HFF-Myc (cell line): ENCODE results near the gene C16orf90.

Experiments
- DNase-seq: peaks from one replicate; pipeline ENCODE4 v3.0.0-alpha.2; 2011; ENCODE audit warnings: low read depth; ENCODE audit errors: extremely low read depth
- H3K4me3 ChIP-seq: replicated peaks from 2 replicates; pipeline ENCODE4 v1.5.1; 2011; ENCODE audit warnings: low read depth, mild to moderate bottlenecking, control low read depth, low read length
- CTCF ChIP-seq: IDR thresholded peaks from 2 replicates; pipeline ENCODE4 v1.5.1; 2012; ENCODE audit warnings: mild to moderate bottlenecking, low read depth, low read length, control low read depth; ENCODE audit errors: missing control alignments

C16orf90 gene

GRCh38 chr16:3485097-3485745 is 10.1 kb downstream of the C16orf90 start:
- H3K4me3 ChIP-seq: no peak overlapping the region
- no peak for DNase-seq
- TF ChIP-seq CTCF: no peak

- no peak for DNase-seq
- TF ChIP-seq CTCF: no peak
- H3K4me3 ChIP-seq: no peak overlapping the region
These were observed 10.8 kb downstream of the C16orf90 start for GRCh38 chr16:3484318-3485096.

GRCh38 chr16:3482659-3483241 is 12.5 kb downstream of the C16orf90 start:
- no peak for TF ChIP-seq CTCF
- no peak for DNase-seq
- no peak overlapping the region for H3K4me3 ChIP-seq

DNA sequence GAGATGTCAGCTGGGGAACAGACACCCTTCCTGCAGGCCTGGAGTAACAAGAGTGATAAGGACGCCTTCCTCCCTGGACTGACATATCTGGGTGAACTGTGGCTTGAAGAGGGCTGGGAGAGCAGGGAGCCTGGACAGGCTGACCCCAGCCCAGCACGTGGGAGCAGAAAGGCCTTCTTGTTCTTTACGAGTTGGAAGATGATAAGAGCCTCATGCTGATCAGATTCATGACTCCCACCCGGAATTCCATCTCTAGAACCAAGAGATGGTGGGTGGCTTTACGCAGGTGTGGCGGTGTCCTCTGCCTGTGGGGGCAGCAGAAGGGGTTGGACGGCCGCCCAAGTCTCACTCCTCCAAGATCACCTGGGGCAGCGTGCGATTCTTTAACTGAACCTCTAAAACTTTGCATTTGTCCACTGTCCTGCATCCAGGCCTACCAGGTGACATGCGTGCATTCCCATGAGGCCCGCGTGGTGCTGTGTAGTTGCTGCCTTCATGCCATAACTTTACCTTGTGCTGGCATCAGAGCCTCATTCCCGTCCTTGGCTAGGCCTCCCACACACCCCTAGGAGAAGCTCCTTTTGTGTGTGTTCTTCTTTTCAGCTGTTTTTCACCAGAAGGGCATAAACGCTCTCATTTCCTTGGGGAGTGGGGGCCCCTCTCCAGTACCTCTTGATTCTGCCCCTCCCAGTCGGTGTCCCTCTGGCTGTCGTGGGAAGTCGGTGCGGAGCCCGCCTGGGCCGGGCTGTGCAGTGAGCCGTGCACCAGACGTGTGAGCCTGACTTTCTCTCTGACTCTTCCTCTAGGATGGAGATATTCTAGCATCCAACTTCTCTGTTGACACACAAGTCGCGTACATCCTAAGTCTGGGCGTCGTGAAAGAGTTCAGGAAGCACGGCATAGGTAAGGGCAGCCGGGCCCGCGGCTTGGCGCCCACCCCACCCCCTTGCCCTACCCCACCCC is 13.3 kb downstream of the C16orf90 start:
- TF ChIP-seq CTCF: no peak
- no peak overlapping the region for H3K4me3 ChIP-seq
- no peak for DNase-seq

GRCh38 chr16:3480901-3481695 is 14.2 kb downstream of the C16orf90 start:
- no peak overlapping the region for H3K4me3 ChIP-seq
- DNase-seq: no peak
- no peak for TF ChIP-seq CTCF

DNA sequence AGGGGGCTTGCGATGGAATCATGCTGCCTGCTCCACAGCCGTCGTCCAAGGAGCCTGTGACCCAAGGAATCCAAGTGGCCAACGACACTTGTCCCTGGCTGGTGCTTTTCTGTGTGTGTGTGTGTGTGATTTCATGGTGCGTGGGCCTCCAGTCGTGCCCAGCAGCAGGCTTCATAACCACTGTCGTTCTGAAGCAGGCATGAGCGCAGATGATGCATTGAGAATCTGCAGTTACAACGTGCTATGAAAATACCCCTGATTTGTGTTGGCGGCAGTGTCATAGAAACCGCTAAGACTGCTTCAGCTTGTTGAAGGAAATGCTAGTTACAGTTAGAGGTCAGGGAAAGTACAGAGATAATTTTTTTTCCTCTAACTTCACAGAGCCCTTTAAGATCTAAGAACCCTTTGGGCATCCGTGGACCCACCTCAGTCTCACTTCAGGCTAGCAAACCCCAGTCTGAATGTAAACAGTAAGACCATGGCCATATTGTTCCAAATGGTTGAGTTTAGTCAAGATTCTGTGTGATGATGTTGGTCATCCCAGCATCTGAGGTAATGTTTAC is 15.6 kb downstream of the C16orf90 start:
- H3K4me3 ChIP-seq: no peak overlapping the region
- no peak for DNase-seq
- TF ChIP-seq CTCF: no peak
